Heart right ventricle (tissue), 16 donors: ENCODE results near the gene EML4. TPM values are rescaled to one million over a fixed set of nuclear protein-coding genes. Genes with fewer than 3 reads are reported as not detected.

Experiments
- ATAC-seq, 8 donors: fragments of 200-7000 bp; cut with Tn5 transposase; one replicate each; pipeline ENCODE4 v1.9.1; 2020; ENCODE audit warnings: mild to moderate bottlenecking in 8 of 8, moderate library complexity in 8 of 8, moderate number of reproducible peaks in 1 of 8
- DNase-seq, 2 donors: peaks; one replicate each; pipeline ENCODE4 v3.0.0-alpha.2; 2020
- H3K27ac ChIP-seq, 10 donors: fragments of 200-600 bp; sonication (generic) in 2 of 10; one replicate each; pipeline versions ENCODE4 v1.5.0 to v1.8.0; 2020 to 2022; ENCODE audit warnings: mild to moderate bottlenecking in 3 of 10
- H3K27me3 ChIP-seq, 7 donors: fragments of 200-600 bp; one replicate each; pipeline ENCODE4 v1.8.0; 2021 to 2022; ENCODE audit warnings: mild to moderate bottlenecking in 2 of 7
- H3K36me3 ChIP-seq, 9 donors: fragments of 200-600 bp; sonication (generic) in 1 of 9; one replicate each; pipeline versions ENCODE4 v1.5.0 to v1.8.0; 2020 to 2022; ENCODE audit warnings: mild to moderate bottlenecking in 2 of 9
- H3K4me1 ChIP-seq, 9 donors: fragments of 200-600 bp; sonication (generic) in 1 of 9; one replicate each; pipeline versions ENCODE4 v1.5.0 to v1.8.0; 2020 to 2022; ENCODE audit warnings: mild to moderate bottlenecking in 4 of 9
- H3K4me3 ChIP-seq, 10 donors: fragments of 200-600 bp; sonication (generic) in 2 of 10; one replicate each; pipeline versions ENCODE4 v1.5.0 to v1.8.0; 2020 to 2022; ENCODE audit warnings: mild to moderate bottlenecking in 7 of 10, moderate library complexity in 2 of 10
- H3K9me3 ChIP-seq, 11 donors: fragments of 200-600 bp in 10 of 11; sonication (generic) in 2 of 11; one replicate each; pipeline versions ENCODE4 v1.5.0 to v1.8.0; 2013 to 2022; ENCODE audit warnings: mild to moderate bottlenecking in 2 of 11, control low read depth in 1 of 11, moderate library complexity in 1 of 11
- CTCF ChIP-seq, 9 donors: fragments of 200-600 bp; sonication (generic) in 2 of 9; IDR thresholded peaks; one replicate each; pipeline versions ENCODE4 v1.5.0 to v1.8.0; 2021 to 2022; ENCODE audit warnings: antibody characterized with exemption in 9 of 9, mild to moderate bottlenecking in 5 of 9, moderate library complexity in 1 of 9
- WGBS, 2 donors: extraction: QIAGEN DNeasy Blood & Tissue Kit; methylation state at CpG; one replicate each; pipeline ENCODE4 v1.1.7; 2013; ENCODE audit warnings: inconsistent platforms in 1 of 2; 5-methylcytosine and 5-hydroxymethylcytosine counted together
- intact Hi-C, 10 donors: fragments of 100-400 bp; cut with DNase I; formaldehyde crosslinking; loops; one replicate each; pipeline versions ENCODE4 v1.11.1 to v1.14.2; 2022
- polyA plus RNA-seq, 2 donors: library from polyadenylated mRNA; stranded (reverse); fragments of 200-250 nt; gene quantifications; one replicate each; pipeline ENCODE4 v1.2.3, GENCODE V29; 2013
- total RNA-seq, 10 donors: library from RNA; stranded (reverse); fragmentation: NEBNext Ultra II Directional in 3 of 10; extraction: Animal tissue kit (Norgen Biotek cat#: 25700) in 3 of 10; gene quantifications; one replicate each; pipeline versions ENCODE4 v1.2.1 to v1.2.4, GENCODE V29; 2021 to 2023
- donor health status: Arrhythmogenic right ventricular cardiomyopathy.
- donor health status: ischemic (EF 13 %, LVEDD 7.1; RV severe dilation, severe dysfunction).
- donor health status: healthy with polysubstance abuse.
- donor health status: DM: no; HTN: yes; CAD: no.
- donor health status: DM: no; HTN: no; CAD: no.
- donor health status: ischemic (EF 25% LVEDD 6.9; RV normal size, moderate dysfunction).
- donor health status: ischemic (EF 25% LVEDD 5.7; RV mildly dilated, moderate dysfunction).
- donor health status: healthy.
- donor health status: DM: yes; HTN: yes; CAD: no.
- donor health status: Ischemic cardiomyopathy.
- donor health status: ischemic (EF 35%, LVEDD 5.7; RV mildly dilated, moderate dysfunction).
- donor health status: nonischemic (EF 11% LVEDD 7.7; RV severe dilation, severe dysfunction).
- donor health status: DM: yes; HTN: yes; CAD: no.
- donor health status: PGD.
- donor health status: ischemic (EF 29% LVEDD 5.4; RV normal size, mild dysfunction).
- donor health status: nonischemic (EF 23%, LVEDD 6.1; RV moderate dilation, normal function).

Gene EML4
- total and polyA plus RNA-seq, 12 donors: 2.9 to 17.2 (median 5.8) TPM

- H3K4me3 ChIP-seq: no peak overlapping the region
- no peak for DNase-seq
- H3K27me3 ChIP-seq: no peaks in the 10 kb centered on the region
- H3K4me1 ChIP-seq: peaks cover 0 to 23% (median 5%) of the 10 kb centered on the region in 9 donors
- H3K27ac ChIP-seq: peak overlapping the region in 1 of 10 donors; percentile 37
- ATAC-seq: peak in 1 of 8 donors; percentile 39
- intact Hi-C loops: no loop called here
- TF ChIP-seq CTCF (IDR thresholded peaks at IDR 0.05): no peak
- H3K9me3 ChIP-seq: no peaks in the 10 kb centered on the region
- H3K36me3 ChIP-seq: no peaks in the 10 kb centered on the region
These were observed 47.5 kb downstream of the EML4 start for GRCh38 chr2:42216694-42217093.

DNA sequence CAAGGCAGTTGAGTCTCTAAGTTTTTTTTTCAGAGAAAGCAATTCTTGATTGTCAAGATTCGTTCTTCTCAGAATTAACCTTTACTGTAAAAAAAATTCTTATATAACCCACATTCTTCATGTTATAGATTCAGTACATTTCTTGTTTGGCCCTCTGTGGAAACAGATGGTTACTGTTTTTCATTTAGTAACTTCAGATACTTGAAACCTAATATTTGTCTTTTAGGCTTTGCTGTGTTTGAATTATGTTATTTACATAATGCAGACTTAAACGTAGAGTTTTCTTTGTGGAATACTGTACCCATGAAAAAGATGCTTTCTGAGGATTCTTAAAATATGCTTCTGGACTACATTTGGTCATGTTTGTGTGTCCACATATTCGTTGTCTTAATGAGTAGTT is 48.2 kb downstream of the EML4 start:
- H3K27me3 ChIP-seq: no peaks in the 10 kb centered on the region
- peak overlapping the region in 1 of 10 donors; percentile 21 for H3K27ac ChIP-seq
- intact Hi-C loops: no loop called here
- 93 to 95% methylated on average over 3 of the region's 3 CpGs for WGBS, 2 donors
- H3K4me3 ChIP-seq: no peak overlapping the region
- DNase-seq: no peak
- no peak for ATAC-seq
- H3K36me3 ChIP-seq: no peaks in the 10 kb centered on the region
- H3K4me1 ChIP-seq: peaks cover 0 to 25% (median 5%) of the 10 kb centered on the region in 9 donors
- no peak for TF ChIP-seq CTCF (IDR thresholded peaks at IDR 0.05)
- no peaks in the 10 kb centered on the region for H3K9me3 ChIP-seq

- Histone ChIP-seq H3K27me3 (no peaks in the 10 kb centered on the region), H3K4me1 (peaks cover 0 to 27% (median 4%) of the 10 kb centered on the region in 9 donors), H3K9me3 (no peaks in the 10 kb centered on the region), H3K27ac (no peak overlapping the region), H3K36me3 (no peaks in the 10 kb centered on the region), H3K4me3 (no peak overlapping the region)
- ATAC-seq: no peak
- no peak for DNase-seq
- intact Hi-C loops: no loop called here
- 79 to 89% methylated on average over 5 of the region's 5 CpGs for WGBS, 2 donors
- no peak for TF ChIP-seq CTCF (IDR thresholded peaks at IDR 0.05)
These were observed 48.8 kb downstream of the EML4 start for GRCh38 chr2:42217914-42218313.

DNA sequence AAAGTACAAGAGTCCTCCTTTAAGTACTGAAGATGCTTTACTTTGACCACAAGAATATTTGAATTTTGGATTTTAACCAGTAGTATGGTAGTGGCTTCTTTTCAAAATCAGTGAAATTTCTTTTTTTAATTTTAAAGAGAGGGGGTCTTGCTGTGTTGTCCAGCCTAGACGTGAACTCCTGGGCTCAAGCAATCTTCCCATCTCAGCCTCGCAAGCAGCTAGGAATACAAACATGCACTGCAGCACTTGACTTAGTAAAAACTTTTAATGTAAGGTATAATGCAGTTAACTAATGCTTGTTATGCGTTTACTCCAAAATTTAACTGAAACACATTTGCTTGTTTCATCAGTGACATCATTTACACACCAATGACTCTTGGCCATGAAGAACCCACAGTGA is 49.6 kb downstream of the EML4 start:
- Histone ChIP-seq H3K27me3 (no peaks in the 10 kb centered on the region), H3K9me3 (no peaks in the 10 kb centered on the region), H3K36me3 (no peaks in the 10 kb centered on the region), H3K4me3 (no peak overlapping the region), H3K27ac (no peak overlapping the region), H3K4me1 (peaks cover 2 to 35% (median 12%) of the 10 kb centered on the region in 9 donors)
- no peak for TF ChIP-seq CTCF (IDR thresholded peaks at IDR 0.05)
- intact Hi-C loops: no loop called here
- no peak for ATAC-seq
- 97 to 99% methylated on average over 3 of the region's 3 CpGs for WGBS, 2 donors
- no peak for DNase-seq
